NCI-H345 treated with DMSO at 0.1 percent for 48 hours (cell line): ENCODE results near the gene MAGEA8.
"Not testable (repeated sequence)": the region's sequence is repeated elsewhere in the genome, so short reads cannot be mapped to it uniquely, and the experiment has no call there.

Source experiments
- DNase-seq: peaks from one replicate; lab custom pipeline; 2025; ENCODE audit not compliant: unreplicated experiment; lab: John Stamatoyannopoulos, UW

The MAGEA8 gene

DNA sequence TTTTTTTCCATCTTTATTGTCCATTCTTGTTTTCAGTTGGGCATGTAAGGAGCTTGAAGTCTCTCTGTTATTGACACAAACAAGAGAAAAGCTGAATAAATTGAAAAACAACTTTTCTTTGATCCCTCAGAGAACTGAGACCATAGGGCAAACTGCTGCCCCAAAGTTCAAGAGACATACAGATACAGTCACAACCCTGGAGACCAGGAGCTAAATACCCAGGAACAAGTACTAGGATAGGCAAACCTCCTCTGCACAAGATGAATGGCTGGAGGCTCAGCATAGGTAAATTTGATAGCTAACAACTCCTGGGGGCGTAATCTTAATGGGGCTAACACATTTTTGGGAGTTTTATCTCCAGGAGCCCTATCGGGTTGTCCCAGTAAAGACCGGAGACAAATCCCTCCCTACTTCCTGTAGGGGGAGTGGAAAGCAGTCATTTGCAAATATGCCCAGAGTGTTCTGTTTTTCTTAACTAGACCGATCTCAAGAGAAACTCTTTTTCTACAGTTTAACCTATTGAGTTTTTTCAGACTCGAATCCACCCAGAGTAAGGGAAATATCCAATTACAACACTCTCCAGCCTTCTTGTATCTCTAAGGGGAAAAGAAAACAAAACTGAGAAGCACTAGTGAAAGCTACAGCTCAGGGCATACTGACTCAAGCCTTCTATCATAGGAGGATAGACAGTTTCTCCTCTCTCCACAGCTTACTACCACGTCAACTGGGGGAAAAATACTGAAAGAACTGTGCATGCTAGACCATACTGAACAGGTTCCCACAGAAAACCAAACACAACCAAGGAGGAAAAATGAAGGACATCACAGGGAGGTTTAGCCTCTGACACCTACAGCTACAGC lies 23.1 kb downstream of the MAGEA8 start:
- no peak for DNase-seq

DNA sequence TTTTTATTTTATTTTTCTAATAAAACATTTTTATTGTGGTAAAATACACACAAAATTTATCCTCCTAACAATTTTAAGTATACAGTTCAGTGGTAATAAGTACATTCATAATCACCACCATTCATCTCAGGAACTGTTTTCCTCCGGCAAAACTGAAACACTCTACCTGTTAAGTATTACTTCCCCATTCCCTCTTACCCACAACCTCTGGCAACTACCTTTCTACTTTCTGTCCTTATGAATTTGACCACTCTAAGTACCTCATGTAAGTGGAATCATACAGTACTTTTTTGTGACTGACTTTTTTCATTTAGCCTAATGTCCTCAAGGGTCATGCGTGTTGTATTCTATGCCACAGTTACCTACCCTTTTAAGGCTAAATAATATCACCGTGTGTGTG lies 27.3 kb downstream of the MAGEA8 start:
- no peak for DNase-seq

DNA sequence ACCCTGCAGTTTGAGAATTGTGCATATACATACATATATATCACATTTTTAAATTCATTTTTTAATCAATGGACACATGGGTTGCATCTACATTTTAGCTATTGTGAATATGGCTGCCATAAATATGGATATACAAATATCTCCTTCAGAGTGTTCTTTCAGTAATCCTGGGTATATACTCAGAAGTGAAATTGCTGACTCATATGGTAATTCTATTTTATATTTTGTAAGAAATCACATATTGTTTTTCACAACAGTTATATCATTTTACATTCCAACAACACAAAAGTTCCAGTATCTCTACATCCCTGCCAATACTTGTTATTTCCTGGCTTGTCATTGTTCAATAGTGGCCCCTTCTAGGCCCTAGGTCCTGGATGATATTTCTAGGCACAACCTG lies 27.7 kb downstream of the MAGEA8 start:
- DNase-seq: no peak

- DNase-seq: no peak
Observed at GRCh38 chrX:149909324-149910177, 28.6 kb downstream of the MAGEA8 start.

GRCh38 chrX:149910178-149910695 lies 29.3 kb downstream of the MAGEA8 start:
- no peak for DNase-seq

DNA sequence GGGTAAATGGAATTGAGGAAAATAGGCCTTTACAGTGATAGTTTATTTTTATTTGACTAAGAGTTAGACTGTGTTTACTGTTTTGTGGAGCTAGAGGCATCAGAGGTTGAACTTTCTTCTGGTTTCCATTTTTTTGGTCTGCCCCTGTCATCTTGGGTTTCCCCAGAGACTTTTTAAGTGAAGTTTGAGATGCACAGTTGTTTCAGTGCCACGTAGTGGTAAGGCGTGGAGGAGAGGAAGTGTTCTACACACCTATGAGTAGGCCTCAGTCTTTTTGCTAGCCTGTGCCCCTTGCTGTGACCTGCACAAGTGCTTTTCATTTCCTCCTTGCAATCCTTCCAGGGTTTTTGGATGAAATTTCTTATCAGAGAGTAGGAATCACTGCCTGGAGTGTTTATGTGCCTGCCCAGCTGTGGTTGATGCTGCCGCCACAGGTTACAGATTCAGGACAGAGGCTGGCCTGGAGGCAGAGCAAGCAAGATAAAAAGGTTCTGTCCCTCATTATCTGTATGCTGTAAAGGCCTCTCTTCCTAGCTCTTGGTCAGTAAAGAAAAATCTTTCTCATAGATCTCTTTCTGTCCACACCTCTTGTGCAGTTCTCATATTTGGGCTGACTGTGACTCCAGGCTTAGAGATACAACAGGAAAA lies 35.9 kb downstream of the MAGEA8 start:
- no peak for DNase-seq

DNA sequence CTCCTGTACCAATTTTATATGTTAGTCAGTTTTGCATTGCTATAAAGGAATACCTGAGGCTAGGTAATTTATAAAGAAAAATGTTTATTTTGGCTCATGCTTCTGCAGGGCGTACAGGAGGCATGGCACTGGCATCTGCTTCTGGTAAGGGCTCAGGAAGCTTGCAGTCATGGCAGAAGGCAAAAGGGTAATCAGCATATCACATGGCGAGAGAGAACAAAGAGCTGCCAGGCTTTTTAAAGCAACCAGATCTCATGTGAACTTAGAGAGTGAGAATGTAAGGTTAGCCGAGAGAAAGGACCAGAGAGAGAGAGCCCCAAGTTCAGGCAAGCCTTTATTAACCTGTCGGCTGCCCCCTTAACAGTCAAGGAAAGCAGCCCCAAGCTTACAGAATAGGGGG lies 42.9 kb downstream of the MAGEA8 start:
- not testable (repeated sequence) for DNase-seq

GRCh38 chrX:149924434-149924833 lies 43.5 kb downstream of the MAGEA8 start:
- not testable (repeated sequence) for DNase-seq

GRCh38 chrX:149927245-149927963 lies 46.4 kb downstream of the MAGEA8 start:
- DNase-seq: not testable (repeated sequence)

DNA sequence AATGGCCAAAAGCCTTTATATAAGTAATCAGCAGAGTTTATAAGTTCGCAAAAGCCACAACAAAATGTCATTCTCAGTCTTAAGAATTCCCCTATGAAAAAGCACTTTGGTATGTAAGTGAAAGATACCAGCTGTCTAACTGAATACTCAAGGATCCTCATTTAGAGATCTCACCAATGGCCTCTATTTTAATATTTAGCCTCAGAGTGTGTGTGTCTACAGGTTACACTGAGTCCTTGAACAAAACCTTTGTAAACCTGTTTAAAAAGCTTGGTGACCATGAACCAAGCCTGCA lies 46.9 kb downstream of the MAGEA8 start:
- not testable (repeated sequence) for DNase-seq

DNA sequence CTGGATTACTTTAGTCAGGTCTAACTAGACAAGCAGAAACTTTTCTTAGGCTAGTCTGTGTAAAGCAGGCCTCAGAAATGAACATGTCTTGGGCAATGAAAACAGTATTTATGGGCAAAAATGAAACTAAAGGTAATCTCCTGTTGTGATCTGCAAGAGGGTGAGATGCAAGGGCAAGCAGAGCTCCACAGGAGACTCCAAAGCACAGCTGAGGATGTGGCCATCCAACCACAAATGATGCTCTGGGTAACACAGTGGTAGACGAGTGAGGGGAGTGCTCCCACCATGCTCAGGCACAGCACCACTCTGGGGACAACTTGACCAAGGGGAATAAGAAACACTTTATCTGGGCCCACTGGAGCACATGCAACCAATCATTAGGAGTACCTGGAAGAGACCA lies 47.7 kb downstream of the MAGEA8 start:
- DNase-seq: not testable (repeated sequence)

- not testable (repeated sequence) for DNase-seq
Observed at GRCh38 chrX:149929400-149929799, 48.4 kb downstream of the MAGEA8 start, which contains the start of gene HSFX4. HSFX4 (plus strand) TSS chrX:149929573; CDS start chrX:149929645, 72 bp downstream.

DNA sequence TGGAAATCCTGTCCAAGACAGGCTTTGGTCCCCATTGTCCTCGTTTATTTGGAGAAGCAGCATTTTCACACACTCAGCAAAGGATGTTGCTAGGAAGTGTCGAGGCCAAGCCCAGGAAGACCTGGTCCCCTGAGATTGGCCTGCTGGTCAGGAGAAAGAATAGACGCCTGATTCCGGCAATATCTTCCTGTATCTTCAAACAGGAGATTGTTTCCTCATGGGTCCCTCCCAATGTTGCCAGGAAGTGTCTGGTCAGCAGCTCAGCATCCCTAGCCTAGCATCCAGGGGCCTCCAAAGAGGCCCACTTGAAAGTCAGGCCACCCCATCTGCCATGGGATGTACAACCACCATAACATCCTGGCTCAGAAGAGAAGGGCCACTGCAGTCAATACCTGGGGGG lies 50.4 kb downstream of the MAGEA8 start:
- DNase-seq: not testable (repeated sequence)

DNA sequence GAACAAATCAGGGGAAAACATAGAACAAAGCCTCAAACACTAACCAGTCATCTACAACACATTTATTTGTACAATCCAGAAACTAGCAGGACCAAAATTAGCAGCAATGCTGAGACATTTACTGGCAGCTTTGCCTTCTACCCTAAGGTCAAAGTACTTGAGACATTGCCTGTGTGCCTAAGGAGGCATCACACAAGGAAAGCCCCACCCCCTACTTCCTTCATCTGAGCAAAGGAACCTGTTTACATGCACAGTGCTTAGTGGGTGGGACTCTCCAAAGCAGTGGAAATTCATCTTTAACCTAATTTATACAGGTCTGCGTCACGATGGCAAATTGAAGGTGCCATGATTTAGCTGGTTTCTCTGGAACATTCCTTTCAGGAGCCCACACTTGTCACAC lies 51.2 kb downstream of the MAGEA8 start:
- DNase-seq: not testable (repeated sequence)

DNA sequence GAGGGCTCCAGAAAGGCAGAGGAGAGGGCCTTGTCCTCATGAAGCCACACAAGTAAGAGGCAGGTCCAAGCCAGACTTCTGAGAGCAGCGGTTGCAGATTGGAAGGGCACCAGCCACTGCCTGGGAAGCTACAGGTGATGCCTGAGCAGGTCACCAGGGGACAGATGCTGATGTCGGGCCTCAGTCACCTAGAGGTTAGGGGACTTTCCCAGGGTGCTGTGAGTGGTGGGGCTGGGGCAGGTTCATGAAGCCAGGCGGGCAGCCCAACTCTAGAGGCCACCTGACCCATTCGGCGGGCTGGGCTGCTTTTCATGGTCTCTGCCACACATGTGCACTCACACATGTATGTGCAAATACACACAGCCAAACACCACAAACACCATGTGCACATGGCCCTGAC lies 52.0 kb downstream of the MAGEA8 start:
- DNase-seq: not testable (repeated sequence)

DNA sequence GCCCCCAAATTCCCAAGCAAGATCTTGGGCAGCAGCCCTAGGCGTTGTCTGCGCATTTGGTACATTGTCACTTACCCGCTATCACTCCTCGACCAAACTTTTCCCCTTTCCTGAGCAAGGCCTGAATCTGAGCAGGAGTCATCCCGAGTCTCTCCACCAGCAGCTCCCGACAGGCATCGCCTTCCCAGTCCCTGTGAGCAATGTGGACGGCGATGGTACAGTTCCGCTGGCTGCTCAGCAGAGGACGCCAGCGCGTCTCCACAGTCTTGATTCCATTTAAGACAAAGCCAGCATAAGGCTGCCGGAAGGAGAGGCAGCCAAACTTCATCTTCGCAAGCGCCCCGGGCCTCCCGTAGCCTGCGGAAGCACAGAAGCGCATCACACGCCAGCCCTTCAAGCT lies 52.6 kb downstream of the MAGEA8 start:
- DNase-seq: not testable (repeated sequence)
